T follicular helper cell (primary cell): Measurements from ENCODE around the gene HSF2BP.
"Not testable (repeated sequence)": the region's sequence is repeated elsewhere in the genome, so short reads cannot be mapped to it uniquely, and the experiment has no call there.

Source experiments
- DNase-seq: peaks from one replicate; pipeline ENCODE4 v3.0.0-alpha.2; 2020; ENCODE audit warnings: low read depth

Gene HSF2BP

DNA sequence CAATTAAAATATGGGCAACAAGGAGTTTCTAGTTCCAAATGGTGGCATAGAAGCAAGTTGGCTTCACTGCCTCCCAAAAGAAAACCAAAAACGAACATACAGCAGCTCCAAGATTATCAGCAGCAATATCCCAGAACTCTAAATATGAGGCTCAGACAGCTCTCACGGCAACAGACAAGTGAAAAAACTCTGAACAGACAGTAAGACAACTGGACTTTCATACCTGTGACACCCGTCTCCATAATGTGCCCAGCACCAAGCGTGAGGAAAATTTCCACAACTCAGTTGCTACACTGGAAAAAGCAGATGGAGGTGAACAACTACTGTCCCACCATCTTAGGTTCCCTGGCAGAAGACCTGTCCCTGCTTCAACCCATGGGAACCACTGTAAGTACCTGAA lies 39.9 kb downstream of the HSF2BP start:
- no peak for DNase-seq

DNA sequence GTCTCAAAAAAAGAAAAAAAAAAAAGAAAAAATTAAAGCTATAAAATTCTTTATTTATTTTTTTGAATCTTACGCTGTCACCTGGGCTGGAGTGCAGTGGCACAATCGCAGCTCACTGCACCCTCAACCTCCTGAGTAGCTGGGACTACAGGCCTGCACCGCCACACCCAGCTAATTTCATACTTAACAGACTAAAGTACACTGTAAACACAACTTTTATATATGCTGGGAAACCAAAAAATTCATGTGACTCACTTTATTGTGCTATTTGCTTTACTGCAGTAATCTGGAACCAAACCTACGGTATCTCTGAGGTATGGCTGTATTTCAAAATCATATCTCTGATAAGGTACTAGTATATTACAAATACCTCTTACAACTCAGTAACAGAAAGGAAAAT lies 40.3 kb downstream of the HSF2BP start:
- DNase-seq = no peak

DNA sequence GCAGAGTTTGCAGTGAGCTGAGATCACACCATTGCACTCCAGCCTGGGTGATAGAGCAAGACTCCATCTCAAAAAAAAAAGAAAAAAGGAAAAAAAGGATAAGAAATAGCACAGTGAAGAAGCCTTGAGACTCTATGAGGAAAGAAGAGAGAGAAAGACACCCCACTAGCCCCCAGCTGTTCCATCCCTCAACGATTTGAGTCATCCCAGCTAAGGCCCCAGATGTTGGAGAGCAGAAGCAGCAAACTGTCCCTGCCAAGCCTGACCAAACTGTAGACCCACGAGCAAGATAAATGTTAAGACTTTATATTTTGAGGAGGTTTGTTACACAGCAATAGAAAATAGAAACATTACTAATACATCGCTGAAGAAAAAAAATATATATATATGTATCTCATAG lies 42.4 kb downstream of the HSF2BP start:
- not testable (repeated sequence) for DNase-seq

DNA sequence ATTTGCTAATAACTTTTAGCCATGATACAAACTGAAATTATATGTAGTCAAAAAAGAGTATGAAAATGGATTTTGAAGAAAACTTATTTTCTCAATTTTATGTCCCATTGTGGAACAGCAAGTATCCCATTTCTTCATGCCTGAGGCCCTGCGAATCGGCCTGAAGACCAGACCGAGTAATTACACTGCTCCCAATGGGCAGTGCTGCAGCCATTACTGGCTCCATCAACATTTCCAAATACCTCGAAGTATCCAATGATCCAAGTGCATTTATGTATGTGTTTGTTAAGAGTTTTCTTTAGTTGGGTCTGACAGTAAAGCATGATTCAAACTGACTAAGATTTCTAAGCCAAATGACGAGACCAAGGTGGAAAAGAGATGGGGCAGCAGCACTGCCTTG lies 44.4 kb downstream of the HSF2BP start:
- no peak for DNase-seq

GRCh38 chr21:43613755-43614638 lies 45.3 kb downstream of the HSF2BP start:
- DNase-seq = no peak

DNA sequence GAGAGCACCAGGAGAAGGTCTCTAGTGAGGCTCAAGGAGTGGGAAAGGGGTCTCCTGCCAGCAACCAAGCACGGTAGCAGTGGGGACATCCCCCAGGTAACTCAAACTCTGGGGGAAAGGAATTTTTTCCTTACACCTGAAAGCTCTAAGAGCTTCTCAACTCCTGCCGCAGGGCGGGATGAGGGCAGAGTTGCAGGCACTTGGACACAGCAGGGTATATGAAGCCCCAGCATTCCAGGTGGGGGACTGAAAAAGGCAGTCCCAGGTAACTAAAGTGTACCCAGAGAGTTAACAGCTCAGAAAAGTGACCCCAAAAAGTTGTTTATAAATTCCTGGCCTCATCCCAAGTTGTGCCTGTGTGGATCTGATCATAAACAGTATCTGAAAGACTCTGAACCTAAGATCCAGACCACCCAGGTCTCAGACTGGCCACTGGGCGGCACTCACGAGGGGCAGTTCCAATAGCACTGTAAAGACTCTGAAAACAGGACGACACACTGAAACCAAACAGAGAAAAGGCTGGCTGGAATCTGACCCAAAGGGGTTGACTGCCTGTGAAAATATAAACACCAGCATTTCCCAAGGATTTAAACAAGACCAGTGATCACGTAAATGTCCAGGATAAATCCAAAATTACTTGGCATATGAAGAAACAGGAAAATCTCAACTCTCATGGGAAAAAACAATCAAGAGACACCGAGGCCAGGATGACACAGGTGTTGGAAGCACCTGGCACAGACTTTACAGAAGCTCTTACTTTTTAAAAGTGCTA lies 47.5 kb downstream of the HSF2BP start:
- no peak for DNase-seq

DNA sequence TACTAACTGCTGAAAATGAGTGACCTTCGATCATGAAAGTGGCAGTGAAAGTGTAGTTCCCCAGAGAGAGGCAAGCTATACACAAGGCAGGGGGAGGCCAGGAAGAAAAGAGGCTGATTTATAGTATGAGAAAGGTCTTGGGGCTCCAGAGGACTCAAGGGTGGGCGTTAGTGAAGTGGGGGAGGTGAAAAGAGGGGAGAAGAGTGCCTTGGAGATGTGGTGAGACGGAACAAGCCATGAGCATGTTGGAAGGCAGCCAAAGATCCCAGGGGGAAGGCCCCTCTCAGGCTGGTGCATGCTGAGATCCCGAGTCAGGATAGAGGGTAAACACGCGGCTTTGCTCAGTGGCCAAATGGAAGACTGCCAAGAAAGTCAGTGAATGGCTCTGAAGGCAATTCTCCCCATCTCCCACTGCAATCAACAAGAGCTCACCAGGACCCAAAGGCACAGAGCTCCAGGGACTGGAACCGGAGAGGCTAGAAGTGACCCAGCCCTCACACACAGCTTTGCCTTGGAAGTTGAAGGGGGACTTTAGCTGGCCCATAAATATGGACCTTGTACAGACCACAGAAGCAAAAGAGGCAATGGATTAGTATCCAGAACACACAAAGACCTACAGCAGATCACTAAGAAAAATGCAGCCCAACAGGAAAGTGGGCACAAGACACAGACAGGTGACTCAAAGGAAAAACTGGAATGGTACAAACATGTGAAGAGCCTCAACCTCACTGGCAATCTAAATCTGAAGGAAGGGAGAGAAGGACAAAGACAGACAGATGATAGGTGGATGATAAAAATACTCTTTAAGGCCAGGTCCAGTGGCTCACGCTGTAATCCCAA lies 49.6 kb downstream of the HSF2BP start:
- DNase-seq = no peak

GRCh38 chr21:43608664-43609063 lies 50.6 kb downstream of the HSF2BP start:
- DNase-seq = no peak

DNA sequence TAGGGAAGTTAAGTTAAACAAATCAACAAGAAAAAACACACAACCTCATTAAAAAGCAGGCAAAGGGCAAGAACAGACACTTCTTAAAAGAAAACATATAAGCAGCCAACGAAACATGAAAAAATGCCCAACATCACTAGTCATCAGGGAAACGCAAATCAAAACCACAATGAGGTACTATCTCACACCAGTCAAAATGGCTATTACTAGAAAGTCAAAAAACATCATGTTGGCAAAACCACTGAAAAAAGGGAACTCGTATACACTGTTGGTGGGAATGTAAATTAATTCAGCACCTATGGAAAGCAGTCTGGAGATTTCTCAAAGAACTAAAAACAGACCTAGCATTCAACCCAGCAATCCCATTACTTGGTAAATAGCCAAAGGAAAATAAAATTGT lies 51.1 kb downstream of the HSF2BP start:
- DNase-seq = no peak

DNA sequence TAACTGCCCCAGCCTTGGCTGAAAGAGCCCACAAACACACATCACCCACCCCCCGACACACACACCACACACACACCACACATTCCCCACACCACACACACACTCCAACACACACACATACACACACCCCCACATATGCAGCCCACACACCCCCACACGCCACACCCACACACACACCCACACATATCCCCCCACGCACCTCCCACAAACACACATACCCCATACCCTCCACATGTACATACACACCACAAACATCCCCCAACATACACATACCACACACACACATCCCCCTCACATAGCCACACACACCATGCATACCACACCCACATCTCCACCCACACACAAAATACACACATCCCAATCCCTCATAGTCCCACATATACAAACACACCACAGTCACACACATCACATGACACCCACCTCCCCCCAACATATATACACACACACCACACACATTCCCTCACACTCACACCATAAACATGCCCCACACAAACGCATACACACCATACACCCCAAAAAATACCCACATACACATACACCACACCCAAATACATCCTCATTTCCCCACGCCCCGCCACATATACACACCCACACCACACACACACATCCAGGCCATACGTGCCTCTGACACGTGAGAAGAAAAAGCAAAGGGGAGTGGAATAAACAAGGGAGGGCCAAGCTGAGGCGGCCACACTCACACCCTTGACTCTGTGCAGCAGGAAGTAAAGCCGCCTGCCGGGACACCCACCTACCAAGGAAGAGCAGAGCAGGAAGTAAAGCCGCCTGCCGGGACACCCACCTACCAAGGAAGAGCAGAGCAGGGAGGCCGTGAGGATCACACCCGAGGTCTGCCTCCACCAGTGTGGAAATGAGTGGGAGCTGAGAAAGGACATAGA lies 53.7 kb downstream of the HSF2BP start:
- DNase-seq = no peak

GRCh38 chr21:43604505-43605204 lies 54.6 kb downstream of the HSF2BP start:
- DNase-seq = no peak

GRCh38 chr21:43603641-43604504 lies 55.4 kb downstream of the HSF2BP start:
- DNase-seq = no peak

- no peak for DNase-seq
Measured at GRCh38 chr21:43603233-43603626, 56.1 kb downstream of the HSF2BP start.

DNA sequence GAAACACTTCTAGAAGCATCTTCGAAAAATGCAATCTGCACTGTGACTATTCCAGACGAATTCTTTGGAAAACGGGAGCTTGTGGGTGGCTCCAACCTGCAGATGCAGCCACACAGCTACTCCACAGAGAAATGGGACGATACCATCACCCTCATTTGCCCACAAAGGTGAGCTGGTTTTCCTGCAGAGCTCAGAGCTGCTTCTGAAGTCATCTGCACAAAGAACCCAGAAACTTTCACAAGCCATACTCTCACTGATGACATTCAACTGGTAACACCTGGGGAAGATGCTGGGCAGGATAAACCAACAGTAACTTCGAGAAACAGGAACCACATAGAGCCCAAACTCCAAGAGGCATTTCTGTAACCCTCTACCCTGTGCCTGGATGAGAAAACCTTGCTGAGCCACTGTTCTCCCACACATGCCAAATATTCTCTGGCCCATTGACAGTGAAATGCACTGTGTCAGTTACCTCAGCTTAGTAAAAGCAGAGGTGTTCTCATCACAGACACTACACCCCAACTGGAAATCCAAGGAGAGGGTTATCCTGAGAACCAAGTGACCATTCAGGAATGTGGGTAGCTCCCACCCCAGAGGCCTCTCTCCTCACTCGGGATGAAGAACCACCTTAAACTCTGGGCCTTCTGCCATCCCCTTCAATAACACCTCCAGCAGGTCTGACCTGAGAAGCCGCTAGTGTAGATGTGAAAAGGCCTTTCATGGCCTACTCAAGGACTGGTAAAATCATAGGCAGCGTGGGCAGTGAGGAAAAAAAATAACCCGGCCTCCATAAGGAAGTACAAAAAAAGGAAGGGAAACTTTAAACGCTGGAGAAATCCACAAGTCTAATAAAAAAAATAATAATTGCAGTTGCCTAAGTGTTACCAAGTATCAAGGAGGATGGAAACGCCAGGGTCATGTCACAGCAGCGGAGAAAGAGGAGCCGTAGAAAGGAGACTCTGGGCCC lies 56.7 kb downstream of the HSF2BP start:
- no peak for DNase-seq

GRCh38 chr21:43600642-43601402 lies 58.5 kb downstream of the HSF2BP start:
- no peak for DNase-seq

DNA sequence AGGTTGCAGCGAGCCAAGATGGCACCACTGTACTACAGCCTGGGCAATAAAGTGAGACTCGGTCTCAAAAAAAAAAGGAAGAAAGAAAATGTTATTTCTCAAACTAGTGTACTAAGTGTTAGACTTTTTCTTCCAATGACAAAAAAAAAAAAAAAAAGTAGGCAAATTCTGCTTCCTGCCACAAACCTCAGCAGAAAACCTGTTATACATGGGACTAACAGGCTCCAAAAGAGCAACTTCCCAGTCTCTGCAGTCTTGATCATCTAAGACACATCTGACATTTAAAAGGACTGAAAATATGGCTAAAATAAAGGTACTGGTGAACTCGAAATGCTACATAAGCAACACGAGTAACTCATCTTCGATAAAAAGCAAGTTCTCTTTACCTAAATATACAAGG lies 59.6 kb downstream of the HSF2BP start:
- DNase-seq = no peak

GRCh38 chr21:43598416-43599120 lies 60.7 kb downstream of the HSF2BP start:
- DNase-seq = no peak
